IMR-90 (cell line): ENCODE data around the gene HMX2. TPM values are rescaled to one million over a fixed set of nuclear protein-coding genes. Genes with fewer than 3 reads are reported as not detected.

ENCODE experiments used
- ATAC-seq: fragments of 200-7000 bp; cut with Tn5 transposase; 2 replicates; pipeline ENCODE4 v1.9.1; 2020; ENCODE audit warnings: low read depth, mild to moderate bottlenecking, moderate library complexity
- BruUV-seq: library from RNA; stranded (reverse); fragments of 400-500 nt; replicated peaks from 2 replicates; lab custom pipeline; 2021; lab: Mats Ljungman, UMichigan
- CTCF ChIA-PET: fragments of 300-600 bp; formaldehyde crosslinking; extraction: SDS; loops from one replicate; lab custom pipeline; 2021; ENCODE audit warnings: antibody characterized with exemption; lab: Yijun Ruan, JAX
- POLR2A ChIA-PET: fragments of 300-600 bp; sonication (Branson Sonifier 250); formaldehyde crosslinking; loops from one replicate; lab custom pipeline; 2022; ENCODE audit warnings: antibody characterized with exemption; ENCODE audit not compliant: unreplicated experiment; lab: Charles Lee
- DNase-seq: peaks from one replicate; pipeline ENCODE4 v3.0.0; 2013
- H2AFZ ChIP-seq: replicated peaks from 2 replicates; pipeline ENCODE3; 2013; ENCODE audit warnings: low read length, mild to moderate bottlenecking; ENCODE audit not compliant: poor library complexity
- H2AK5ac ChIP-seq: 2 replicates; pipeline ENCODE4 v1.6.1; 2013; ENCODE audit warnings: low read depth, low read length, inconsistent platforms
- H2AK9ac ChIP-seq: replicated peaks from 2 replicates; pipeline ENCODE3; 2013; ENCODE audit warnings: mild to moderate bottlenecking, low read depth, low read length, moderate library complexity; ENCODE audit not compliant: poor library complexity
- H2BK120ac ChIP-seq: 2 replicates; pipeline ENCODE4 v1.6.1; 2013; ENCODE audit warnings: low read depth, low read length, inconsistent platforms
- H2BK15ac ChIP-seq: 3 replicates; pipeline ENCODE4 v1.6.1; 2013; ENCODE audit warnings: low read depth, low read length, inconsistent platforms
- H2BK20ac ChIP-seq: 2 replicates; pipeline ENCODE4 v1.6.1; 2013; ENCODE audit warnings: low read depth, mild to moderate bottlenecking, inconsistent platforms, low read length, moderate library complexity
- H2BK5ac ChIP-seq: 2 replicates; pipeline ENCODE4 v1.6.1; 2013; ENCODE audit warnings: mild to moderate bottlenecking, low read depth, low read length, inconsistent platforms; ENCODE audit not compliant: poor library complexity, severe bottlenecking
- H3K14ac ChIP-seq: replicated peaks from 2 replicates; pipeline ENCODE4 v1.6.1; 2013; ENCODE audit warnings: low read depth, low read length, inconsistent platforms
- H3K18ac ChIP-seq: 2 replicates; pipeline ENCODE4 v1.6.1; 2013; ENCODE audit warnings: low read depth, low read length, control low read depth
- H3K23ac ChIP-seq: 2 replicates; pipeline ENCODE4 v1.6.1; 2013; ENCODE audit warnings: low read depth, low read length, inconsistent platforms
- H3K27ac ChIP-seq: 2 replicates; pipeline ENCODE4 v1.5.1; 2013; ENCODE audit warnings: mild to moderate bottlenecking, control low read depth, low read length; ENCODE audit not compliant: insufficient read depth
- H3K27me3 ChIP-seq: 2 replicates; pipeline ENCODE4 v1.6.1; 2013; ENCODE audit warnings: low read length; ENCODE audit not compliant: control insufficient read depth, insufficient read depth
- H3K36me3 ChIP-seq: 2 replicates; pipeline ENCODE4 v1.6.1; 2013; ENCODE audit warnings: low read length, mixed read lengths; ENCODE audit not compliant: control insufficient read depth, insufficient read depth
- H3K4ac ChIP-seq: 2 replicates; pipeline ENCODE4 v1.6.1; 2013; ENCODE audit warnings: low read depth, low read length, inconsistent platforms
- H3K4me1 ChIP-seq: 2 replicates; pipeline ENCODE4 v1.6.1; 2013; ENCODE audit warnings: low read length, mixed read lengths; ENCODE audit not compliant: control insufficient read depth, insufficient read depth
- H3K4me2 ChIP-seq: 2 replicates; pipeline ENCODE4 v1.6.1; 2013; ENCODE audit warnings: low read depth, mild to moderate bottlenecking, control low read depth, low read length, moderate library complexity
- H3K4me3 ChIP-seq: 2 replicates; pipeline ENCODE4 v1.5.1; 2013; ENCODE audit warnings: low read depth, mild to moderate bottlenecking, control low read depth, low read length, moderate library complexity; ENCODE audit not compliant: insufficient read depth
- H3K56ac ChIP-seq: 2 replicates; pipeline ENCODE4 v1.6.1; 2013; ENCODE audit warnings: low read length, inconsistent platforms; ENCODE audit not compliant: insufficient read depth; ENCODE audit errors: extremely low read depth
- H3K79me1 ChIP-seq, 2 experiments: 2 replicates each; pipeline ENCODE4 v1.6.1; 2013; ENCODE audit warnings: low read length in 2 of 2, inconsistent platforms in 1 of 2, low read depth in 1 of 2
- H3K9ac ChIP-seq: 2 replicates; pipeline ENCODE4 v1.6.1; 2013; ENCODE audit warnings: low read depth, low read length, control low read depth
- H3K9me1 ChIP-seq: 2 replicates; pipeline ENCODE4 v1.6.1; 2013; ENCODE audit warnings: low read length, inconsistent platforms; ENCODE audit not compliant: insufficient read depth
- H3K9me3 ChIP-seq: 2 replicates; pipeline ENCODE4 v1.6.1; 2013; ENCODE audit warnings: low read length; ENCODE audit not compliant: control insufficient read depth, insufficient read depth
- H4K20me1 ChIP-seq: 2 replicates; pipeline ENCODE4 v1.6.1; 2013; ENCODE audit warnings: low read length, inconsistent platforms; ENCODE audit not compliant: insufficient read depth
- H4K5ac ChIP-seq: 2 replicates; pipeline ENCODE4 v1.6.1; 2013; ENCODE audit warnings: mild to moderate bottlenecking, low read depth, low read length, control low read depth
- H4K8ac ChIP-seq, 2 experiments: 2 replicates each; pipeline ENCODE4 v1.6.1; 2013; ENCODE audit warnings: low read depth in 2 of 2, low read length in 2 of 2, control low read depth in 1 of 2, inconsistent platforms in 1 of 2
- H4K91ac ChIP-seq: 2 replicates; pipeline ENCODE4 v1.6.1; 2013; ENCODE audit warnings: low read depth, low read length, inconsistent platforms; ENCODE audit not compliant: insufficient read depth
- BHLHE40 ChIP-seq: fragments of 150-350 bp; IDR thresholded peaks from 2 replicates; pipeline ENCODE4 v1.6.1; 2016; ENCODE audit warnings: mild to moderate bottlenecking, low read depth, low read length
- MAZ ChIP-seq: IDR thresholded peaks from 2 replicates; pipeline ENCODE4 v1.6.1; 2012; ENCODE audit warnings: low read depth, mild to moderate bottlenecking, low read length, improper control_type of control experiment, moderate library complexity, borderline replicate concordance
- NFE2L2 ChIP-seq: fragments of 150-350 bp; IDR thresholded peaks from 2 replicates; pipeline ENCODE4 v1.6.1; 2016; ENCODE audit warnings: low read depth, mild to moderate bottlenecking, low read length
- RCOR1 ChIP-seq: IDR thresholded peaks from 2 replicates; pipeline ENCODE4 v1.6.1; 2012; ENCODE audit warnings: mild to moderate bottlenecking, low read length, improper control_type of control experiment; ENCODE audit not compliant: insufficient replicate concordance
- RFX5 ChIP-seq: IDR thresholded peaks from 2 replicates; pipeline ENCODE4 v1.8.0; 2012; ENCODE audit warnings: low read depth, mild to moderate bottlenecking, low read length, moderate library complexity
- SMC3 ChIP-seq: fragments of 150-350 bp; IDR thresholded peaks from 2 replicates; pipeline ENCODE4 v1.6.1; 2016; ENCODE audit warnings: low read depth, mild to moderate bottlenecking, antibody characterized with exemption, low read length, moderate library complexity
- WGBS, 2 experiments: methylation state at CpG; one replicate each; pipeline versions ENCODE4 v1.1.5 to v1.1.7; 2013; ENCODE audit warnings: missing lambda C conversion rate in 2 of 2; ENCODE audit not compliant: insufficient read length in 1 of 2; ENCODE audit errors: extremely low coverage in 2 of 2; 5-methylcytosine and 5-hydroxymethylcytosine counted together
- dilution Hi-C: fragments of 300-500 bp; cut with HindIII; formaldehyde crosslinking; loops from one replicate; pipeline ENCODE4 v1.14.3; 2018; ENCODE audit warnings: low sequenced_read_pairs; ENCODE audit not compliant: unreplicated experiment
- in situ Hi-C: fragments of 300-500 bp; cut with MboI; formaldehyde crosslinking; loops from 3 replicates; pipeline ENCODE4 v1.14.3; 2019; ENCODE audit warnings: low sequenced_read_pairs, inconsistent platforms, mixed read lengths
- intact Hi-C: fragments of 100-400 bp; cut with micrococcal nuclease; formaldehyde crosslinking; loops from 2 replicates; pipeline ENCODE4 v1.10.0; 2022
- polyA plus RNA-seq, 3 experiments: library from polyadenylated mRNA; depleted of rRNA; stranded (reverse); fragments of >200 nt; gene quantifications; 2 replicates each; pipeline ENCODE4 v1.2.3, GENCODE V29; 2012; ENCODE audit warnings: low replicate concordance in 1 of 3
- total RNA-seq: library from RNA; depleted of rRNA; stranded (reverse); fragments of >200 nt; gene quantifications from 2 replicates; pipeline ENCODE4 v1.2.3, GENCODE V29; 2012
- TF ChIP-seq, protein P1 (sequence below): fragments of 150-350 bp; IDR thresholded peaks from 2 replicates; pipeline ENCODE4 v1.6.1; 2017; ENCODE audit warnings: mild to moderate bottlenecking, antibody characterized with exemption, low read length, low read depth
- TF ChIP-seq, protein P2 (sequence below): conservative IDR thresholded peaks from 2 replicates; pipeline ENCODE4 v1.5.1; 2012; ENCODE audit warnings: mild to moderate bottlenecking, low read depth, low read length, improper control_type of control experiment

HMX2 gene
- total and polyA plus RNA-seq, 2 of the 4 experiments (the other 2 are of a cell fraction): not detected

DNA sequence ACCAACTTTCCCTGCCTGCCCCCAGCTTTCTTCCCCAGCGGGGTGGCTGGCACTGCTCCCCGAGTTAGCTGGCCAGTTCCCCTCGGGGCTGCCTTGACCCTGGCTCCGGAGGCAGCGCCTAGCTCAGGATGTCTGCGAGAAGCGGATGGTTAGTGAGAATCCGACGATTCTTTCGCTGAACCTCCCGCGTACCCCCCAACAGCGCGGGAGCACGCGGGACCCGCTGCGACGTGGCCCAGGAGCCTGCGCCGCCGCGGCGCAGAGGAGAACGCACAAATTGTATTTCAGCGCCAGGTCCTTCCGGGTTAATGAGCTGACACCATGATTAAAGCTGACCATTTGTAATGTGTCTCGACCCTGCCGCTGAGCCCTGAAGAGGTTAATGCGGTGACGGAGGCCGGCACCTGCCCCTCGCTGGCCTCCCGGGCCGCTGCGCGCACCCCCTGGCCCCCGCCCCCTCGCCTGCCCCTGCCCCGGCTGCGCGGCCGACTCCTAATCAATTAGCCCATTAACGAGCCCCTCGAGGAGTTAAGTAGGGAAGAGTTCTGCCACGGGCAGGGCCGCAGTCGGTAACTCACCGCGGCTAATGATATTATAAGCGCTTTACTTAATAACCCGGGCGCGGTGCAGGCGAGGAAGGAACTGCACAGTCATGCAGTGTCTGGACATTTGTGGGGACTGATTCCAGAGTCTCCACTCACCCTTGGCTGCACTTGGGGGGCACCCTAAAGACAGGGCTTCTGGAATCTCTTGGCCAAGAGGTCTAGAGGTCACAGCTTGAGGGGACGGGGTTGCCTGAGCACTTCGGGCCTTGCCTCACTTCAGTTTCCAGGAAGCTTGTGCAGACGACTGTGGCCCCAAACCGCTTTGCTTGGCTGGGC lies 1.7 kb upstream of the HMX2 start:
- Histone ChIP-seq H3K4me1 (no peaks in the 10 kb centered on the region; the same call in 1 of the 2 replicates), H2BK15ac (no peak overlapping the region), H2BK20ac (no peak overlapping the region), H3K4me2 (no peak overlapping the region), H3K14ac (no peak overlapping the region), H4K91ac (no peak overlapping the region), H3K79me1 (no peaks in the 10 kb centered on the region), H2AK9ac (no peak overlapping the region), H3K27ac (no peak overlapping the region), H3K4ac (no peak overlapping the region), H4K8ac (no peak overlapping the region), H3K9me1 (no peaks in the 10 kb centered on the region; the same call in 1 of the 2 replicates), H3K9me3 (peaks cover 8% of the 10 kb centered on the region), H3K4me3 (no peak overlapping the region), H3K18ac (no peak overlapping the region), H4K20me1 (0 out of 2 replicates have a peak, but pooled peaks cover 3% of the 10 kb centered on the region), H3K9ac (no peak overlapping the region), H2AFZ (peak overlapping the region; percentile 8), H3K27me3 (peaks cover 100% of the 10 kb centered on the region), H2BK120ac (no peak overlapping the region), H2AK5ac (no peak overlapping the region), H4K5ac (no peak overlapping the region), H3K56ac (no peak overlapping the region), H3K36me3 (no peaks in the 10 kb centered on the region), H2BK5ac (no peak overlapping the region), H3K23ac (no peak overlapping the region)
- no TSS peak for BruUV-seq
- ATAC-seq (no peak), DNase-seq (no peak)
- intact Hi-C loops (no loop called here), in situ Hi-C loops (loop anchor here (25.0 kb wide), 1 partner anchor 1241 kb away; no protein-coding TSS in a partner anchor), dilution Hi-C loops (no loop called here)
- ChIA-PET CTCF (interaction anchor here (0.6 kb wide), 1 partner anchor 119 kb away, joined by 3 read pairs; no protein-coding TSS in a partner anchor), POLR2A (interaction anchor here (0.6 kb wide), 1 partner anchor 804 kb away, joined by 4 read pairs; no protein-coding TSS in a partner anchor)
- TF ChIP-seq RFX5: no peak
- no peak for TF ChIP-seq MAZ
- no peak for TF ChIP-seq SMC3
- peak; percentile 40; the same call in 1 of the 2 replicates for TF ChIP-seq NFE2L2
- TF ChIP-seq, protein P1, sequence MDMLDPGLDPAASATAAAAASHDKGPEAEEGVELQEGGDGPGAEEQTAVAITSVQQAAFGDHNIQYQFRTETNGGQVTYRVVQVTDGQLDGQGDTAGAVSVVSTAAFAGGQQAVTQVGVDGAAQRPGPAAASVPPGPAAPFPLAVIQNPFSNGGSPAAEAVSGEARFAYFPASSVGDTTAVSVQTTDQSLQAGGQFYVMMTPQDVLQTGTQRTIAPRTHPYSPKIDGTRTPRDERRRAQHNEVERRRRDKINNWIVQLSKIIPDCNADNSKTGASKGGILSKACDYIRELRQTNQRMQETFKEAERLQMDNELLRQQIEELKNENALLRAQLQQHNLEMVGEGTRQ: no peak
- no peak for TF ChIP-seq BHLHE40
- no peak for TF ChIP-seq RCOR1
- TF ChIP-seq, protein P2, sequence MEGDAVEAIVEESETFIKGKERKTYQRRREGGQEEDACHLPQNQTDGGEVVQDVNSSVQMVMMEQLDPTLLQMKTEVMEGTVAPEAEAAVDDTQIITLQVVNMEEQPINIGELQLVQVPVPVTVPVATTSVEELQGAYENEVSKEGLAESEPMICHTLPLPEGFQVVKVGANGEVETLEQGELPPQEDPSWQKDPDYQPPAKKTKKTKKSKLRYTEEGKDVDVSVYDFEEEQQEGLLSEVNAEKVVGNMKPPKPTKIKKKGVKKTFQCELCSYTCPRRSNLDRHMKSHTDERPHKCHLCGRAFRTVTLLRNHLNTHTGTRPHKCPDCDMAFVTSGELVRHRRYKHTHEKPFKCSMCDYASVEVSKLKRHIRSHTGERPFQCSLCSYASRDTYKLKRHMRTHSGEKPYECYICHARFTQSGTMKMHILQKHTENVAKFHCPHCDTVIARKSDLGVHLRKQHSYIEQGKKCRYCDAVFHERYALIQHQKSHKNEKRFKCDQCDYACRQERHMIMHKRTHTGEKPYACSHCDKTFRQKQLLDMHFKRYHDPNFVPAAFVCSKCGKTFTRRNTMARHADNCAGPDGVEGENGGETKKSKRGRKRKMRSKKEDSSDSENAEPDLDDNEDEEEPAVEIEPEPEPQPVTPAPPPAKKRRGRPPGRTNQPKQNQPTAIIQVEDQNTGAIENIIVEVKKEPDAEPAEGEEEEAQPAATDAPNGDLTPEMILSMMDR: no peak
- WGBS, 2 experiments: 5% methylated on average over 21 of the region's 59 CpGs; no CpG with 5 or more reads in 1 of the 2 experiments
